Left hindlimb (tissue), 1 donor: Measurements from ENCODE around the gene PPCDC.

Source experiments
- DNase-seq: peaks from one replicate; pipeline ENCODE4 v3.0.0-alpha.2; 2018

The PPCDC gene

GRCh38 chr15:75023181-75023871, at the start of gene PPCDC:
TSS of gene PPCDC (plus strand) at chr15:75023590. CDS start at chr15:75028319, 4,729 bp downstream.
- peak; percentile 97 for DNase-seq

- DNase-seq = no peak
These were observed 47.2 kb upstream of the PPCDC start for GRCh38 chr15:74976159-74976558.

- no peak for DNase-seq
These were observed 45.8 kb upstream of the PPCDC start for GRCh38 chr15:74977599-74977998.

- DNase-seq = no peak
These were observed 45.3 kb upstream of the PPCDC start for GRCh38 chr15:74978077-74978476.

- no peak for DNase-seq
These were observed 44.9 kb upstream of the PPCDC start for GRCh38 chr15:74978503-74978902.

GRCh38 chr15:74982183-74982582, 41.2 kb upstream of the PPCDC start:
- DNase-seq = no peak

- no peak for DNase-seq
These were observed 39.6 kb upstream of the PPCDC start for GRCh38 chr15:74983725-74984231.

GRCh38 chr15:74988007-74988800, 35.2 kb upstream of the PPCDC start:
- DNase-seq = no peak

GRCh38 chr15:74989527-74989926, 33.9 kb upstream of the PPCDC start:
- DNase-seq = no peak

GRCh38 chr15:74992619-74993018, 30.8 kb upstream of the PPCDC start:
- no peak for DNase-seq

GRCh38 chr15:74994236-74994635, 29.2 kb upstream of the PPCDC start:
- DNase-seq = no peak

GRCh38 chr15:74994685-74995084, 28.7 kb upstream of the PPCDC start:
- no peak for DNase-seq

- DNase-seq = peak; percentile 93
These were observed 28.1 kb upstream of the PPCDC start, which contains the start of gene SCAMP5 for GRCh38 chr15:74995182-74995778. TSS of gene SCAMP5 (plus strand) at chr15:74995563. CDS start at chr15:75011840, 16,277 bp downstream.

- no peak for DNase-seq
These were observed 27.3 kb upstream of the PPCDC start for GRCh38 chr15:74995779-74996765.

- DNase-seq = no peak
These were observed 26.2 kb upstream of the PPCDC start for GRCh38 chr15:74997141-74997540.

- no peak for DNase-seq
These were observed 25.8 kb upstream of the PPCDC start for GRCh38 chr15:74997543-74997942.

- no peak for DNase-seq
These were observed 22.1 kb upstream of the PPCDC start for GRCh38 chr15:75001310-75001709.

GRCh38 chr15:75002398-75002797, 21.0 kb upstream of the PPCDC start:
- no peak for DNase-seq

GRCh38 chr15:75007216-75007615, 16.2 kb upstream of the PPCDC start:
- DNase-seq = no peak

- DNase-seq = no peak
These were observed 15.2 kb upstream of the PPCDC start for GRCh38 chr15:75008221-75008625.

- no peak for DNase-seq
These were observed 14.6 kb upstream of the PPCDC start for GRCh38 chr15:75008629-75009326.

GRCh38 chr15:75016431-75016830, 7.0 kb upstream of the PPCDC start:
- DNase-seq = no peak
